DOHH2 (cell line): ENCODE measurements around the gene MAP9.

ENCODE experiments used
- EZH2phosphoT487 ChIP-seq: fragments of 200-600 bp; sonication (generic); IDR thresholded peaks from 2 replicates; pipeline ENCODE4 v1.6.1; 2017; ENCODE audit warnings: borderline replicate concordance, mild to moderate bottlenecking, antibody characterized with exemption, low read length, moderate library complexity, mixed read lengths
- TF ChIP-seq, protein P1 (sequence below): fragments of 200-600 bp; sonication (generic); IDR thresholded peaks from one replicate; pipeline ENCODE4 v1.5.1; 2014; ENCODE audit warnings: antibody characterized with exemption, mild to moderate bottlenecking, low read depth, low read length; ENCODE audit not compliant: poor library complexity, severe bottlenecking

DNA sequence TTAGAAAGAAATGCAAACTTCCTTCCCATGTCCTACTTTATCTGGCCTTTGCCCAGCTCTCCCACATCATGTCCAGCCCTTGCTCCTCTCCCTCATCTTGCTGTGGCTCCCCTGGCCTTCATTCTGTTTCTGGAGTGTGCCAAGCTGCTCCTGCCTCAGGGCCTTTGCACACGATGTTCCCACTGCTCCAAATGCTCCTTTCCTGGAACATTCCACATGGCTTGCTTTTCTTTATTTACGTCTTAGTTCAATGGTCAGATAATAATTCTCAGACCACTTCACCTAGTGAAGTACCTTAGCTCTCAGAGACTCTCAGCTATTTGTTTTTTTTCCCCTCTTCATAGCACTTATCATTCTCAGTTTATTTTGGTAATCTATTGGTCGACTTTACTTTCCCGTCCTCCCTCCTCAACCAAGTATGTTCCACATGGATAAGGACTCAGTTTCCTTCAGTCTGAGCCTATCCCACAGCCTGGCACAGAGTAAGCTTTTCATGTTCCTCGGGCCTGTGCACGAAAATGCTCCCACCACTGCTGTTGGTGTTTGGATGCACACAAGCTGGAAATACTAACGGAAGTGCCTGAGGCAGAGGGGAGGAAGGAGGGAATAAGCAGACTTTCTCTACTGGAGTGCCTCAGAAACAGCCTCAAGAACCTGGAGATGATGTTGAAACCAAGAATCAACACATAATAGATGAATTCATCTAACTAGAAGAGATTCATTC, 23.4 kb upstream of the MAP9 start:
- TF ChIP-seq, protein P1, sequence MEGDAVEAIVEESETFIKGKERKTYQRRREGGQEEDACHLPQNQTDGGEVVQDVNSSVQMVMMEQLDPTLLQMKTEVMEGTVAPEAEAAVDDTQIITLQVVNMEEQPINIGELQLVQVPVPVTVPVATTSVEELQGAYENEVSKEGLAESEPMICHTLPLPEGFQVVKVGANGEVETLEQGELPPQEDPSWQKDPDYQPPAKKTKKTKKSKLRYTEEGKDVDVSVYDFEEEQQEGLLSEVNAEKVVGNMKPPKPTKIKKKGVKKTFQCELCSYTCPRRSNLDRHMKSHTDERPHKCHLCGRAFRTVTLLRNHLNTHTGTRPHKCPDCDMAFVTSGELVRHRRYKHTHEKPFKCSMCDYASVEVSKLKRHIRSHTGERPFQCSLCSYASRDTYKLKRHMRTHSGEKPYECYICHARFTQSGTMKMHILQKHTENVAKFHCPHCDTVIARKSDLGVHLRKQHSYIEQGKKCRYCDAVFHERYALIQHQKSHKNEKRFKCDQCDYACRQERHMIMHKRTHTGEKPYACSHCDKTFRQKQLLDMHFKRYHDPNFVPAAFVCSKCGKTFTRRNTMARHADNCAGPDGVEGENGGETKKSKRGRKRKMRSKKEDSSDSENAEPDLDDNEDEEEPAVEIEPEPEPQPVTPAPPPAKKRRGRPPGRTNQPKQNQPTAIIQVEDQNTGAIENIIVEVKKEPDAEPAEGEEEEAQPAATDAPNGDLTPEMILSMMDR = no peak
- TF ChIP-seq EZH2phosphoT487 = no peak
